GM18858 (cell line): ENCODE data around the gene ANGPTL2.

Source experiments
- ATAC-seq: cut with Tn5 transposase; IDR thresholded peaks from one replicate; pipeline ENCODE4 v1.9.1; 2021; ENCODE audit not compliant: unreplicated experiment

ANGPTL2 gene

GRCh38 chr9:127053960-127054359 is 68.5 kb downstream of the ANGPTL2 start:
- no peak for ATAC-seq

- no peak for ATAC-seq
Observed at GRCh38 chr9:127053057-127053821, 69.2 kb downstream of the ANGPTL2 start.

- no peak for ATAC-seq
Observed at GRCh38 chr9:127051881-127052595, 70.4 kb downstream of the ANGPTL2 start.

- ATAC-seq = no peak
Observed at GRCh38 chr9:127050591-127051001, 71.8 kb downstream of the ANGPTL2 start.

GRCh38 chr9:127050152-127050551 is 72.3 kb downstream of the ANGPTL2 start:
- no peak for ATAC-seq

- ATAC-seq = no peak
Observed at GRCh38 chr9:127049581-127049980, 72.9 kb downstream of the ANGPTL2 start.

- ATAC-seq = no peak
Observed at GRCh38 chr9:127049044-127049443, 73.4 kb downstream of the ANGPTL2 start.

- no peak for ATAC-seq
Observed at GRCh38 chr9:127047971-127048370, 74.5 kb downstream of the ANGPTL2 start.

GRCh38 chr9:127045148-127045547 is 77.3 kb downstream of the ANGPTL2 start:
- ATAC-seq = no peak

GRCh38 chr9:127039492-127039891 is 82.9 kb downstream of the ANGPTL2 start:
- ATAC-seq = no peak

GRCh38 chr9:127038531-127038930 is 83.9 kb downstream of the ANGPTL2 start:
- no peak for ATAC-seq
